ENCODE measurements around the gene SH2B3. TPM values are rescaled to one million over a fixed set of nuclear protein-coding genes. Genes with fewer than 3 reads are reported as not detected.

The SH2B3 gene
- total RNA-seq, 1 experiment from 2014 or later: 39.6 TPM

- peaks cover 22% of the 10 kb centered on the region; the same call in 1 of the 2 replicates for H3K36me3 ChIP-seq (ENCODE audit: control insufficient read depth, insufficient read depth, low read length)
- no peak overlapping the region for H3K27ac ChIP-seq (ENCODE audit: low read length)
- in situ Hi-C loops (cut with HindIII; ENCODE audit: low pct_unique_long_range_greater_than_20kb, low sequenced_read_pairs) (no loop called here), intact Hi-C loops (cut with micrococcal nuclease; ENCODE audit: unreplicated experiment) (no loop called here)
- ATAC-seq (no peak), DNase-seq (ENCODE audit: low read depth, low spot score) (no peak)
- H3K27me3 ChIP-seq (ENCODE audit: control insufficient read depth, insufficient read depth, low read length): no peaks in the 10 kb centered on the region
- H3K4me1 ChIP-seq (ENCODE audit: control insufficient read depth, insufficient read depth, low read length): no peaks in the 10 kb centered on the region
- POLR2A ChIA-PET: no interaction called here
- no peak overlapping the region for H3K4me3 ChIP-seq (ENCODE audit: low read depth in 2 of 2, low read length in 2 of 2)
- TSS peak; percentile 20 for BruUV-seq (replicated peaks)
- CTCF ChIA-PET: no interaction called here
- TF ChIP-seq REST (IDR thresholded peaks at IDR 0.05; ENCODE audit: insufficient read depth in 1 of 2, low read depth in 2 of 2, low read length in 1 of 2) (no peak), SIN3A (IDR thresholded peaks at IDR 0.05; ENCODE audit: borderline replicate concordance, insufficient read depth, low read depth, low read length) (no peak), CTCF (IDR thresholded peaks at IDR 0.05) (no peak), POLR2AphosphoS5 (IDR thresholded peaks at IDR 0.05; ENCODE audit: low read depth, low read length) (no peak), TCF7L2 (IDR thresholded peaks at IDR 0.05; ENCODE audit: low read depth, low read length) (no peak)
- H3K9me3 ChIP-seq (ENCODE audit: control insufficient read depth, insufficient read depth, low read depth, low read length): no peaks in the 10 kb centered on the region
These were observed 62.1 kb downstream of the SH2B3 start for GRCh38 chr12:111467857-111468241.

- Histone ChIP-seq H3K27me3 (ENCODE audit: control insufficient read depth, insufficient read depth, low read length) (no peaks in the 10 kb centered on the region), H3K4me1 (ENCODE audit: control insufficient read depth, insufficient read depth, low read length) (no peaks in the 10 kb centered on the region), H3K9me3 (ENCODE audit: control insufficient read depth, insufficient read depth, low read depth, low read length) (no peaks in the 10 kb centered on the region), H3K4me3 (ENCODE audit: low read depth in 2 of 2, low read length in 2 of 2) (no peak overlapping the region), H3K36me3 (ENCODE audit: control insufficient read depth, insufficient read depth, low read length) (peaks cover 20% of the 10 kb centered on the region; the same call in 1 of the 2 replicates), H3K27ac (ENCODE audit: low read length) (no peak overlapping the region)
- ATAC-seq (no peak), DNase-seq (ENCODE audit: low read depth, low spot score) (no peak)
- in situ Hi-C loops (cut with HindIII; ENCODE audit: low pct_unique_long_range_greater_than_20kb, low sequenced_read_pairs) (no loop called here), intact Hi-C loops (cut with micrococcal nuclease; ENCODE audit: unreplicated experiment) (no loop called here)
- ChIA-PET POLR2A (no interaction called here), CTCF (no interaction called here)
- no TSS peak for BruUV-seq (replicated peaks)
- TF ChIP-seq TCF7L2 (IDR thresholded peaks at IDR 0.05; ENCODE audit: low read depth, low read length) (no peak), SIN3A (IDR thresholded peaks at IDR 0.05; ENCODE audit: borderline replicate concordance, insufficient read depth, low read depth, low read length) (no peak), REST (IDR thresholded peaks at IDR 0.05; ENCODE audit: insufficient read depth in 1 of 2, low read depth in 2 of 2, low read length in 1 of 2) (no peak), POLR2AphosphoS5 (IDR thresholded peaks at IDR 0.05; ENCODE audit: low read depth, low read length) (no peak), CTCF (IDR thresholded peaks at IDR 0.05) (no peak)
These were observed 63.7 kb downstream of the SH2B3 start for GRCh38 chr12:111469401-111469800.

All from Panc1 (cell line).